HEK293 (cell line): ENCODE data around the gene EPN2.

ENCODE experiments used
- CTCF ChIA-PET: fragments of 350-600 bp; formaldehyde crosslinking; extraction: SDS; loops from one replicate; lab custom pipeline; 2021; ENCODE audit warnings: antibody characterized with exemption; lab: Yijun Ruan, JAX
- POLR2A ChIA-PET: fragments of 300-600 bp; formaldehyde crosslinking; extraction: SDS; loops from one replicate; lab custom pipeline; 2020; ENCODE audit warnings: antibody characterized with exemption, inconsistent platforms; lab: Yijun Ruan, JAX
- H3K27ac ChIP-seq: fragments of 200-500 bp; sonication (Bioruptor generic); 2 replicates; pipeline ENCODE4 v1.5.1; 2014; ENCODE audit warnings: low read depth, low read length, control low read depth, inconsistent platforms; ENCODE audit errors: extremely low read depth
- H3K36me3 ChIP-seq, 2 experiments: fragments of 200-500 bp in 1 of 2; sonication (Bioruptor generic) in 1 of 2; 1 replicate in 1 of 2; 2 replicates in 1 of 2; pipeline ENCODE4 v1.5.1; 2014 to 2017; ENCODE audit warnings: inconsistent platforms in 2 of 2, low read length in 2 of 2; ENCODE audit not compliant: control insufficient read depth in 2 of 2, insufficient read depth in 1 of 2
- H3K4me1 ChIP-seq: fragments of 200-500 bp; sonication (Bioruptor generic); 2 replicates; pipeline ENCODE4 v1.5.1; 2014; ENCODE audit warnings: mild to moderate bottlenecking, low read length, inconsistent platforms; ENCODE audit not compliant: control insufficient read depth, insufficient read depth
- H3K4me3 ChIP-seq: 2 replicates; pipeline ENCODE4 v1.5.1; 2011; ENCODE audit warnings: low read depth, mild to moderate bottlenecking, control low read depth, low read length, moderate library complexity
- H3K9me3 ChIP-seq: fragments of 200-500 bp; sonication (Bioruptor generic); 2 replicates; pipeline ENCODE4 v1.5.1; 2014; ENCODE audit warnings: low read depth, low read length, inconsistent platforms; ENCODE audit not compliant: control insufficient read depth, insufficient read depth
- EGR2 ChIP-seq: fragments of 450-650 bp; formaldehyde crosslinking; IDR thresholded peaks from 2 replicates; pipeline ENCODE4 v1.5.1; 2016; ENCODE audit warnings: low read depth, missing biosample characterization, missing genetic modification characterization
- FEZF1 ChIP-seq: fragments of 450-650 bp; formaldehyde crosslinking; IDR thresholded peaks from 2 replicates; pipeline ENCODE4 v1.5.1; 2016; ENCODE audit warnings: missing biosample characterization, missing genetic modification characterization
- ZBTB48 ChIP-seq: fragments of 450-650 bp; formaldehyde crosslinking; IDR thresholded peaks from 2 replicates; pipeline ENCODE4 v1.5.1; 2016; ENCODE audit warnings: missing biosample characterization, missing genetic modification characterization
- ZNF169 ChIP-seq: fragments of 450-650 bp; formaldehyde crosslinking; IDR thresholded peaks from 2 replicates; pipeline ENCODE4 v1.5.1; 2016; ENCODE audit warnings: missing biosample characterization, missing genetic modification characterization
- ZNF514 ChIP-seq: fragments of 450-650 bp; formaldehyde crosslinking; IDR thresholded peaks from 2 replicates; pipeline ENCODE4 v1.5.1; 2016; ENCODE audit warnings: missing biosample characterization, missing genetic modification characterization
- ZNF658 ChIP-seq: fragments of 450-650 bp; formaldehyde crosslinking; IDR thresholded peaks from 2 replicates; pipeline ENCODE4; 2016; ENCODE audit warnings: missing biosample characterization, missing genetic modification characterization
- ZNF785 ChIP-seq: fragments of 450-650 bp; formaldehyde crosslinking; IDR thresholded peaks from 2 replicates; pipeline ENCODE4 v1.5.1; 2016; ENCODE audit warnings: missing biosample characterization, missing genetic modification characterization
- TF ChIP-seq, protein P1 (sequence below): fragments of 450-650 bp; formaldehyde crosslinking; IDR thresholded peaks from 2 replicates; pipeline ENCODE4 v1.5.1; 2017; ENCODE audit warnings: missing biosample characterization, missing genetic modification characterization
- TF ChIP-seq, protein P2 (sequence below): fragments of 450-650 bp; IDR thresholded peaks from 2 replicates; pipeline ENCODE4 v1.5.1; 2018; ENCODE audit warnings: missing biosample characterization, missing genetic modification characterization
- TF ChIP-seq, protein P3 (sequence below): fragments of 450-650 bp; formaldehyde crosslinking; IDR thresholded peaks from 2 replicates; pipeline ENCODE4 v1.5.1; 2016; ENCODE audit warnings: missing biosample characterization, missing genetic modification characterization, borderline replicate concordance
- TF ChIP-seq, protein P4 (sequence below): fragments of 450-650 bp; formaldehyde crosslinking; IDR thresholded peaks from 2 replicates; pipeline ENCODE4 v1.5.1; 2016; ENCODE audit warnings: missing biosample characterization, missing genetic modification characterization
- TF ChIP-seq, protein P5 (sequence below): fragments of 450-650 bp; formaldehyde crosslinking; conservative IDR thresholded peaks from 2 replicates; pipeline ENCODE4 v1.5.1; 2016; ENCODE audit warnings: low read depth, missing biosample characterization, missing genetic modification characterization

Gene EPN2

DNA sequence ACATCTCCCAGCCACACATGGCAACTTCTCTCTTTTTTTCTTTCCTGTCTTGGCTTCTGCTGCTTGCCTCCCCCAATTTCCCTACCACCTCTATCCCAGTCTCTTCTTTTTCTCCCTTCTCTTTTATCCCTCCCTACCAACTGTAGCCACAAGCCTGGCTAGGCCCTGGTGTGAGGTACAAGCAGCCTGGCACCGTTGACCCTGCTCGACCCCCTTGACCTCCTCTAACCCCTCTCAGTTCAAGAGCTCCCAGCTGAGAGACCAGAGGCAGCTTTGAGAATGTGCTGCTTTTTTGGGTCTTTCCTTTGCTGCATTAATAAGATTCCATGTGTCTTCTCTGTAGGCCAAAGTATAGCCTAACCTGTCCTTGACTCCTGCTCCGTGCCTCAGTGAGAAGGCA, 93.1 kb downstream of the EPN2 start:
- no peak overlapping the region for H3K4me3 ChIP-seq
- CTCF ChIA-PET = interaction anchor here (0.8 to 2.1 kb wide), 3 partner anchors 8 to 117 kb away, joined by 3 to 6 read pairs (median 5); no protein-coding TSS in a partner anchor
- H3K27ac ChIP-seq = no peak overlapping the region
- no peak for TF ChIP-seq ZNF169 (tag by site-specific recombination)
- TF ChIP-seq, protein P1, sequence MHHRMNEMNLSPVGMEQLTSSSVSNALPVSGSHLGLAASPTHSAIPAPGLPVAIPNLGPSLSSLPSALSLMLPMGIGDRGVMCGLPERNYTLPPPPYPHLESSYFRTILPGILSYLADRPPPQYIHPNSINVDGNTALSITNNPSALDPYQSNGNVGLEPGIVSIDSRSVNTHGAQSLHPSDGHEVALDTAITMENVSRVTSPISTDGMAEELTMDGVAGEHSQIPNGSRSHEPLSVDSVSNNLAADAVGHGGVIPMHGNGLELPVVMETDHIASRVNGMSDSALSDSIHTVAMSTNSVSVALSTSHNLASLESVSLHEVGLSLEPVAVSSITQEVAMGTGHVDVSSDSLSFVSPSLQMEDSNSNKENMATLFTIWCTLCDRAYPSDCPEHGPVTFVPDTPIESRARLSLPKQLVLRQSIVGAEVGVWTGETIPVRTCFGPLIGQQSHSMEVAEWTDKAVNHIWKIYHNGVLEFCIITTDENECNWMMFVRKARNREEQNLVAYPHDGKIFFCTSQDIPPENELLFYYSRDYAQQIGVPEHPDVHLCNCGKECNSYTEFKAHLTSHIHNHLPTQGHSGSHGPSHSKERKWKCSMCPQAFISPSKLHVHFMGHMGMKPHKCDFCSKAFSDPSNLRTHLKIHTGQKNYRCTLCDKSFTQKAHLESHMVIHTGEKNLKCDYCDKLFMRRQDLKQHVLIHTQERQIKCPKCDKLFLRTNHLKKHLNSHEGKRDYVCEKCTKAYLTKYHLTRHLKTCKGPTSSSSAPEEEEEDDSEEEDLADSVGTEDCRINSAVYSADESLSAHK (tag by site-specific recombination) = no peak
- TF ChIP-seq, protein P2, sequence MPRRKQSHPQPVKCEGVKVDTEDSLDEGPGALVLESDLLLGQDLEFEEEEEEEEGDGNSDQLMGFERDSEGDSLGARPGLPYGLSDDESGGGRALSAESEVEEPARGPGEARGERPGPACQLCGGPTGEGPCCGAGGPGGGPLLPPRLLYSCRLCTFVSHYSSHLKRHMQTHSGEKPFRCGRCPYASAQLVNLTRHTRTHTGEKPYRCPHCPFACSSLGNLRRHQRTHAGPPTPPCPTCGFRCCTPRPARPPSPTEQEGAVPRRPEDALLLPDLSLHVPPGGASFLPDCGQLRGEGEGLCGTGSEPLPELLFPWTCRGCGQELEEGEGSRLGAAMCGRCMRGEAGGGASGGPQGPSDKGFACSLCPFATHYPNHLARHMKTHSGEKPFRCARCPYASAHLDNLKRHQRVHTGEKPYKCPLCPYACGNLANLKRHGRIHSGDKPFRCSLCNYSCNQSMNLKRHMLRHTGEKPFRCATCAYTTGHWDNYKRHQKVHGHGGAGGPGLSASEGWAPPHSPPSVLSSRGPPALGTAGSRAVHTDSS (tag by site-specific recombination) = no peak
- no peak for TF ChIP-seq EGR2 (tag by site-specific recombination)
- TF ChIP-seq, protein P3, sequence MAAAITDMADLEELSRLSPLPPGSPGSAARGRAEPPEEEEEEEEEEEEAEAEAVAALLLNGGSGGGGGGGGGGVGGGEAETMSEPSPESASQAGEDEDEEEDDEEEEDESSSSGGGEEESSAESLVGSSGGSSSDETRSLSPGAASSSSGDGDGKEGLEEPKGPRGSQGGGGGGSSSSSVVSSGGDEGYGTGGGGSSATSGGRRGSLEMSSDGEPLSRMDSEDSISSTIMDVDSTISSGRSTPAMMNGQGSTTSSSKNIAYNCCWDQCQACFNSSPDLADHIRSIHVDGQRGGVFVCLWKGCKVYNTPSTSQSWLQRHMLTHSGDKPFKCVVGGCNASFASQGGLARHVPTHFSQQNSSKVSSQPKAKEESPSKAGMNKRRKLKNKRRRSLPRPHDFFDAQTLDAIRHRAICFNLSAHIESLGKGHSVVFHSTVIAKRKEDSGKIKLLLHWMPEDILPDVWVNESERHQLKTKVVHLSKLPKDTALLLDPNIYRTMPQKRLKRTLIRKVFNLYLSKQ = no peak
- no peak for TF ChIP-seq ZBTB48 (tag by site-specific recombination)
- TF ChIP-seq FEZF1 (tag by site-specific recombination) = no peak
- TF ChIP-seq, protein P4, sequence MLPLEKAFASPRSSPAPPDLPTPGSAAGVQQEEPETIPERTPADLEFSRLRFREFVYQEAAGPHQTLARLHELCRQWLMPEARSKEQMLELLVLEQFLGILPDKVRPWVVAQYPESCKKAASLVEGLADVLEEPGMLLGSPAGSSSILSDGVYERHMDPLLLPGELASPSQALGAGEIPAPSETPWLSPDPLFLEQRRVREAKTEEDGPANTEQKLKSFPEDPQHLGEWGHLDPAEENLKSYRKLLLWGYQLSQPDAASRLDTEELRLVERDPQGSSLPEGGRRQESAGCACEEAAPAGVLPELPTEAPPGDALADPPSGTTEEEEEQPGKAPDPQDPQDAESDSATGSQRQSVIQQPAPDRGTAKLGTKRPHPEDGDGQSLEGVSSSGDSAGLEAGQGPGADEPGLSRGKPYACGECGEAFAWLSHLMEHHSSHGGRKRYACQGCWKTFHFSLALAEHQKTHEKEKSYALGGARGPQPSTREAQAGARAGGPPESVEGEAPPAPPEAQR (tag by site-specific recombination) = no peak
- TF ChIP-seq, all 188 proteins: peak for 0
- POLR2A ChIA-PET = no interaction called here
- no peaks in the 10 kb centered on the region for H3K9me3 ChIP-seq
- no peaks in the 10 kb centered on the region for H3K4me1 ChIP-seq
- peaks cover 0 to 48% of the 10 kb centered on the region in 2 experiments; a peak in 2 of 3 replicates for H3K36me3 ChIP-seq

DNA sequence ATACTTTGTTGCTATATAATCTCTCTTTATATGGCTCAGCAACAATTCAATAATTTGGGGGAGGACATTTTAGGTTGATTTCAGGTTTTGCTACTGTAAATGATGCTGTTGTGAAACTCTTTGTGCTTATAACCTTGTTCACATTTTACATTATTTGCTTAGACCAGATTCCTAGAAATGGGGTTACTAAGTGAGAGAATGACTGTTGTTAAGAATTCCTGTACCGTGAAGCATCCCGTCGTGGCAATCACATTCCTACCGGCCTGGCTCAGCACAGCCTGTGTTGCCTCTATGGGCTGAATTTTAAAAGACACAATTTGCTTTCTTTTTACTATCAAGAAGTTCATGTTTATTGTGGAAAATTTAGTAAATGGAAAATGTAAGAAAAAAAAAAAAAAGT, 94.0 kb downstream of the EPN2 start:
- no peak for TF ChIP-seq ZNF514
- TF ChIP-seq, protein P5, sequence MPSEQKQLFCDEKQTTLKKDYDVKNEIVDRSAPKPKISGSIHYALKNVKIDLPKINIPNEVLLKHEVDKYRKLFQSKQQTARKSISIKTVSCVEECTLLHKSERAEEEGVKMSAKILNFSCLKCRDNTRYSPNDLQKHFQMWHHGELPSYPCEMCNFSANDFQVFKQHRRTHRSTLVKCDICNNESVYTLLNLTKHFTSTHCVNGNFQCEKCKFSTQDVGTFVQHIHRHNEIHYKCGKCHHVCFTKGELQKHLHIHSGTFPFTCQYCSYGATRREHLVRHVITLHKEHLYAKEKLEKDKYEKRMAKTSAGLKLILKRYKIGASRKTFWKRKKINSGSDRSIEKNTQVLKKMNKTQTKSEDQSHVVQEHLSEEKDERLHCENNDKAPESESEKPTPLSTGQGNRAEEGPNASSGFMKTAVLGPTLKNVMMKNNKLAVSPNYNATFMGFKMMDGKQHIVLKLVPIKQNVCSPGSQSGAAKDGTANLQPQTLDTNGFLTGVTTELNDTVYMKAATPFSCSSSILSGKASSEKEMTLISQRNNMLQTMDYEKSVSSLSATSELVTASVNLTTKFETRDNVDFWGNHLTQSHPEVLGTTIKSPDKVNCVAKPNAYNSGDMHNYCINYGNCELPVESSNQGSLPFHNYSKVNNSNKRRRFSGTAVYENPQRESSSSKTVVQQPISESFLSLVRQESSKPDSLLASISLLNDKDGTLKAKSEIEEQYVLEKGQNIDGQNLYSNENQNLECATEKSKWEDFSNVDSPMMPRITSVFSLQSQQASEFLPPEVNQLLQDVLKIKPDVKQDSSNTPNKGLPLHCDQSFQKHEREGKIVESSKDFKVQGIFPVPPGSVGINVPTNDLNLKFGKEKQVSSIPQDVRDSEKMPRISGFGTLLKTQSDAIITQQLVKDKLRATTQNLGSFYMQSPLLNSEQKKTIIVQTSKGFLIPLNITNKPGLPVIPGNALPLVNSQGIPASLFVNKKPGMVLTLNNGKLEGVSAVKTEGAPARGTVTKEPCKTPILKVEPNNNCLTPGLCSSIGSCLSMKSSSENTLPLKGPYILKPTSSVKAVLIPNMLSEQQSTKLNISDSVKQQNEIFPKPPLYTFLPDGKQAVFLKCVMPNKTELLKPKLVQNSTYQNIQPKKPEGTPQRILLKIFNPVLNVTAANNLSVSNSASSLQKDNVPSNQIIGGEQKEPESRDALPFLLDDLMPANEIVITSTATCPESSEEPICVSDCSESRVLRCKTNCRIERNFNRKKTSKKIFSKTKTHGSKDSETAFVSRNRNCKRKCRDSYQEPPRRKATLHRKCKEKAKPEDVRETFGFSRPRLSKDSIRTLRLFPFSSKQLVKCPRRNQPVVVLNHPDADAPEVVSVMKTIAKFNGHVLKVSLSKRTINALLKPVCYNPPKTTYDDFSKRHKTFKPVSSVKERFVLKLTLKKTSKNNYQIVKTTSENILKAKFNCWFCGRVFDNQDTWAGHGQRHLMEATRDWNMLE = no peak
- no peak for TF ChIP-seq ZNF658 (tag by site-specific recombination)
- no peak for TF ChIP-seq ZNF785 (tag by site-specific recombination)
- Histone ChIP-seq H3K27ac (no peak overlapping the region), H3K4me1 (no peaks in the 10 kb centered on the region), H3K4me3 (no peak overlapping the region), H3K36me3 (peaks cover 0 to 48% of the 10 kb centered on the region in 2 experiments; a peak in 2 of 3 replicates), H3K9me3 (no peaks in the 10 kb centered on the region)
- ChIA-PET CTCF (interaction anchor here (1.6 to 2.1 kb wide), 3 partner anchors 9 to 117 kb away, joined by 4 to 6 read pairs (median 5); no protein-coding TSS in a partner anchor), POLR2A (interaction anchor here (0.7 kb wide), 1 partner anchor 740 kb away, joined by 3 read pairs; no protein-coding TSS in a partner anchor)
